Glomerular visceral epithelial cell (primary cell): ENCODE results near the gene ITGB8.

Source experiments
- DNase-seq: peaks from one replicate; pipeline ENCODE4 v3.0.0-alpha.2; 2016; ENCODE audit errors: extremely low spot score

The ITGB8 gene

GRCh38 chr7:20307901-20308300 lies 22.8 kb upstream of the ITGB8 start:
- no peak for DNase-seq

- no peak for DNase-seq
Observed at GRCh38 chr7:20310301-20310700, 20.4 kb upstream of the ITGB8 start.

DNA sequence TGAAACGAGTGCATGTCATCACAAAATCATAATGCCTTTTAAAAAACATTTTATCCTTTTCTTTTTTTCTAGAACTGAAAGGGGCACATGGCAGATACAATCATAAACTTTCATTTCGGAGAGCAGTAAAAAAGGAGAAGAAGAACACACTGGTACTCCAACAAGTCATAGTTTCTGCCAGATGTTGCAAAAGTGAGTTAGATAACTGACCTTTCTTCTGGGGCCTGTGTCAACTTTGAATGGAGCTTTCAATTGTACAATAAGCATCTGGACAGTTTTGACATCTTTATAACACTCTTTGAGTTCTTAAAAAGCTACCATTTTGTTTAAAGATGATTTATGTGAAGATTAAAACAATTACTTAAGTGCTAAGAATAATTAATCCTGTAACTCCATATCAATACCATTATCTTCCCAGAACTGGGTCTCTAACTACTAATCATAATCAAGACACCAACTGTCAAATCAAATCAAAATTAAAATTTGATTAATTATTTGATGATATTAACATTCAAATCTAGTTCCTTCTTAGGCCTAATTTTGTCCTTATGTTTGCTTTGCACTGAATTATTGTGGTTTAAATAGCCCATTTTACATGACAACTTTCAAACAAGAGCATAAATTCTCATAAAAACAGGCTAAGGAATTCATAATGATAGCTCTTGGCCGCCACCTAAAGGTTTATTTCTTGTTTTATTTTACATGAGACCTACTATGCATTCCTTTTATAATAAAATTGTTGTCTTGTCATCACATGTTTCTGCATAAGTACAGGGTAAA lies 19.5 kb upstream of the ITGB8 start:
- peak; percentile 70 for DNase-seq

DNA sequence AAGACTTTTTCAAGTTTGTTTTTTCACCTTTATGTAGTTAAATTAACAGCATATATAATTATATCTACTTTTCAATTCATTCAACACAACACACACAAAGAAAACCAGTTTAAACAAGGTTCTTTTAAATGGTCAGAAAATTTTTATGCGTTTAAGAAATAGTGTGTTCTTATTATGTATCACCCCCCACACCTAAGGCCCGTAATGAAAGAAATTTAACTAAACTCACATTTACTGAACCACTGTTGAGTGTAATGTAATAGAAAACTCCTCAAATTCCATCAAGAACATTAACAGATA lies 19.0 kb upstream of the ITGB8 start:
- DNase-seq = no peak

DNA sequence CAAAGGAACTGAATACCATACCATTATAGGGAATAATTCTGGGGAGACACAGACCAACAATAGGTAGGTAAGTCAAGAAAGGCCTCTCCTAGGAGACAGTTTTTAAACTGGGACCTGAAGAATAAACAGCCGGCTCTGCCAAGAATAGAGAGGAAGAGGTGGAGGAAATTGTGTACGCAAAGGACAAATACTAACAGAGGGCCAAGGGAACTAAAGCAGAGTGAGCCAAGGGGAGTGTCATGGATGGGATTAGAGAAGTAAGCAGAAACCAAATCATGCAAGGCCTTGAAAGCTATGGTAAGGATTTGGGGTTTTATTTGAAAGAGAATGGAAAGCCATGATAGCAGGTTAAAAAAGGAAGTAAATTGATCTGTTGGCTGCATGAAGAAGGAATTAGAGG lies 18.1 kb upstream of the ITGB8 start:
- DNase-seq = no peak

GRCh38 chr7:20313626-20314025 lies 17.1 kb upstream of the ITGB8 start:
- no peak for DNase-seq

GRCh38 chr7:20314198-20314597 lies 16.5 kb upstream of the ITGB8 start:
- DNase-seq = no peak

GRCh38 chr7:20316706-20317105 lies 14.0 kb upstream of the ITGB8 start:
- DNase-seq = no peak

DNA sequence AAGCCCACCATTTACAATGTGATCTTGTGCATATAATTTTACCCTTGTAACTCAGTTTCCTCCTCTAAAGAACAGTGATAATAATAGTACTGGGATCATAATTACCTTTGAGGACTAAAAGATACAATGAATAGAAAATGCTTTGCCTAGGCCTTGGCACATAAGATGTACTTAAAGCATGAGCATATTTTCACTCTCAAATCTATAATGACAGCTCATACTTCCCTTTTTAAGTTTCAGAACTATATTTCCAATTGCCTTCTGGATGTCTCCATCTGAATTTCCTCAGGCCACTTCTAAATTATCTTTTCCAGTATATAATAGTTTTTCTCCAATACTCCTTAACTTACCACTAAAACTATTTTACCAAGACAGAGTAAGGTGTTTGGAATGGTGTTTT lies 13.3 kb upstream of the ITGB8 start:
- DNase-seq = no peak

DNA sequence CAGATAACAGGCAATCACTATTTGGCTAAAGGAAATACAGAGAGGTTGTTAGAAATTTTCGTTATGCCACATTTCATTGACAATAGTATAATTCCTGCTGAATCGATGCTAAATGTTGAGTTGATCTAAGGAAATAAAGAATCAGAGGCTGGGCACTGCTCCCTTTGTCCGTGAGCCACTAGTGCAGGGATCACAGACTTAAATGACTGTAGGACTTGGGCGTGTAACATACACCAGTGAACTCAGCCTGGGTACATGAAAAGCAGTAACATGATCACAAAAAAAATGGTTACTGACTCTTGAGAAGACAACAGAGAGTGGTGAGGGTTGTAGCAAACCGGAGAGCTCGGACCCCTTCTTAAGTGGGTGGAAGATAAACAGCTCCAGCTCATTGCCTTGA lies 11.8 kb upstream of the ITGB8 start:
- DNase-seq = no peak

GRCh38 chr7:20320322-20320721 lies 10.4 kb upstream of the ITGB8 start:
- DNase-seq = no peak

GRCh38 chr7:20320786-20321185 lies 9.9 kb upstream of the ITGB8 start:
- no peak for DNase-seq

DNA sequence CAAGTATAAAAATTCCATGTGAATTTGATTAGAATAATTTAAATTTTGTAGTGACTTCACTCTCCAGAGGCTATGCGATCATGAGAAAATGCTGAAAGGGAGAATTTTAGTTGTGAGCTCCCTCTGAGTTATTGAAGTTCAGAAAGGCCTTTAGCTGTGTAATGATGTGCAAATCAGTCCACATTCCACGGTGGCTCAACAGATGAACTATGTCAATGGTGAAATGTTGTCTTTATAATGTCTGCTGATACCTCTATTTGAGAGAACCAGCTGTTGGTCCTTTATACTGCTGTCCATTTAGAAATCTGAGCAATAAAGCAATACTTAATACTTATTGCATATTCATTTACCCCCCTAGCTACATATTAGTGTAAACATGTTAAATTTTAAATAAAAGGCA lies 7.1 kb upstream of the ITGB8 start:
- no peak for DNase-seq

- DNase-seq = no peak
Observed at GRCh38 chr7:20326342-20326741, 4.4 kb upstream of the ITGB8 start.

DNA sequence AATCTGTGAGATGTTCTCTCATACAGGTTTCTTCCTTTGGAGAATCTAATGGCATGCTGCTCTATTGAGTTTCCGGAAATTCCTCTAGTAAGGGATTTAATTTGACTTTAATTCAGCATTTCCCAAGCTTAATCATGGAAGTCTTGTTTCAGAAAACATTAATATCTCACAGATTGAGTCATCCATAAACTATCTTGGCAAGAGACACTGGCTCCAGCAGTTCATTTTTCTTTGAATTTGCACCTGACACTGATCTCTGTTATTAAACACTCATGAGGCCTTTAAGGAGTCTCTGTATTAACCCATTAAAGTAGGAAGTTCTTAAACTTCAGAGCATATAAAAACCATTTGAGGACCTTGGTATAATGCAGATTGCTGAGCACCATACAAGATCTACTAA lies 3.6 kb upstream of the ITGB8 start:
- peak; percentile 40 for DNase-seq

DNA sequence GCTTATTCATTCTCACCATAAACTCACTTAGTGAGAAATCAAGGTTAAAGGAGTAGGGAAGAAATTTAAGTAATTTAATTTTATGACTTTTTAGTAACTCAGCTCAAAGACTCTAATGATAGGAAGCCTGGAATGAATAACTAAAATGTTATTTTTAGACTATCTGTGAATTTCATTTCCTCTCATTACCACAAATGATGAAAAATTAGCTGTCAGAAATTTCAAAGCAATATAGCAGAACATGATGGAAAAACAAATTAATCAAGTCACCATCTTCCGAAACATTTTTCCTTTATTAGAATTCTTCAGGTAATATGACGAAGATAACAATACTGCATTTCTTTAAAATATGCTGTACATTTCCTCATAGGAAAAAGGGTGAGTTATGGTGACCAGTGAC lies 2.7 kb upstream of the ITGB8 start:
- no peak for DNase-seq

GRCh38 chr7:20328692-20329091 lies 2.0 kb upstream of the ITGB8 start:
- DNase-seq = no peak

DNA sequence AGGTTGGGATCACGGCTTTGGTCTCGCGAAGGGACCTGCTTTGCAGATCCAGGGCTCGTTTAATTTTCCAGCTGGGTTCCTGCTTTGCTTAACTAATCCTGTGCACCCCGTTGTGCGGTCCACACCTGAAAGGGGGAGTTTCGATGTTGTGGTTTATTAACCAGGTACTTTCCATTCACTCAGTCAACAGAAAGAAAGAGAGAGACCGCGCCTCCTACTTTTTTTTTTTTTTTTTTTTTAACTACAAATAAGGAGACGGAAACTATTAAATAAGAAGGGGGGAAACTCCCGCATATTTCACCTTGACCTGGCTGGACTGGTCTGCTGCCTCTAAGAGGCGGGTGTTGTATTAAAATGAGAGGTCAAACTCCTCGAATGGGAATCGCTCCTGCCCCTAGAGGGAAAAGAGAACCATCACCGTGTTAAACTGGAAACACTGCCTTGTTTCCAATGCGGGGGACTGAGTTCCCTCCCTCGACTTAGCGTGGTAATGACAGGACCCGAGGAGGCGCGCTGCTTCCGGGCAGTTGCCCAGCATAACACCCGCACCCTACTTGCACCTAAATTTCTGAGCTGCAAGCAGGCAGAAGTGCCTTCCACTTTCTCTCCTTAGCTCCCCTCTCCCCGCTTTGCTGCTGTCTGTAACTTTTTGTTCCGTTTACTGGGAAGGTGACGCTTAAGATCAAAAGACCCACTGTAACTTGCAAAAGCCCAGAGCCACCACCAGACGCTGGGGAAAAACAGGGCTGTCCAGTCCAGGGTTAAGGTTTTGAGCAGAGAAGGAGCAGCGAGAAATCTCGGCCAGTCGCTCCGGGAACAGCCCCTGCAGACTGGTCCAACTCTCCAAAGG lies 1.1 kb upstream of the ITGB8 start:
- peak; percentile 86 for DNase-seq

- DNase-seq = peak; percentile 26
Observed at GRCh38 chr7:20330928-20331909, 519 bp downstream of the ITGB8 start.

GRCh38 chr7:20331910-20332813 lies 1.5 kb downstream of the ITGB8 start:
- no peak for DNase-seq

DNA sequence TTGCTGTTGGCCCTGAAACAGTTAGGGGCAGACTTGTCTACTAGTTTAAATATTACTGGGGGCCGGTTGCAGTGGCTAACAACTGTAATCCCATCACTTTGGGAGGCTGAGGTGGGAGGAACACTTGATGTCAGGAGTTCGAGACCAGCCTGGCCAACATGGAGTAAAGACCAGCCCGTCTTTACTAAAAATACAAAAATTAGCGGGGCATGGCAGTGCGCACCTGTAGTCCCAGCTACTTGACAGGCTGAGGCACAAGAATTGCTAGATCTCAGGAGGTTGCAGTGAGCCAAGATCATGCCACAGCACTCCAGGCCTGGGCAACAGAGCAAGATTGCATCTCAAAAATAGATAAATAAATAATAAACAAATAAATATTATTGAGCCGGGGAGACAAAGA lies 7.6 kb downstream of the ITGB8 start:
- no peak for DNase-seq
